SK-N-SH (cell line): ENCODE data around the gene ARMC9. TPM values are rescaled to one million over a fixed set of nuclear protein-coding genes. Genes with fewer than 3 reads are reported as not detected.

ENCODE experiments used
- CTCF ChIA-PET: fragments of 300-600, 350-600 bp; formaldehyde crosslinking; extraction: SDS; loops from one replicate; lab custom pipeline; 2021; lab: Yijun Ruan, JAX
- POLR2A ChIA-PET: fragments of 350-600 bp; sonication (Branson Sonifier 250); formaldehyde crosslinking; extraction: SDS; loops from one replicate; lab custom pipeline; 2020; ENCODE audit warnings: antibody characterized with exemption, inconsistent platforms; lab: Yijun Ruan, JAX
- DNase-seq: peaks from one replicate; pipeline ENCODE4 v3.0.0; 2012
- H2AFZ ChIP-seq: fragments of 200-600 bp; sonication (generic); 2 replicates; pipeline ENCODE4 v1.8.1; 2016; ENCODE audit warnings: antibody characterized with exemption, mild to moderate bottlenecking, low read depth
- H3F3A ChIP-seq: fragments of 200-600 bp; sonication (generic); replicated peaks from 2 replicates; pipeline ENCODE3; 2016; ENCODE audit warnings: antibody characterized with exemption, mild to moderate bottlenecking; ENCODE audit not compliant: insufficient read depth
- H3K27ac ChIP-seq, 2 experiments: fragments of 200-500 bp in 1 of 2; fragments of 200-600 bp in 1 of 2; sonication (Bioruptor generic) in 1 of 2; sonication (generic), shearing (Covaris generic) in 1 of 2; 2 replicates each; pipeline versions ENCODE4 v1.5.1 to v1.6.1; 2014 to 2016; ENCODE audit warnings: low read depth in 2 of 2, inconsistent platforms in 1 of 2, low read length in 1 of 2, mild to moderate bottlenecking in 1 of 2, mixed read lengths in 1 of 2
- H3K27me3 ChIP-seq: fragments of 200-600 bp; sonication (generic), shearing (Covaris generic); 2 replicates; pipeline ENCODE4 v1.6.1; 2016; ENCODE audit warnings: mixed run types; ENCODE audit not compliant: insufficient read depth
- H3K36me3 ChIP-seq, 2 experiments: fragments of 200-500 bp in 1 of 2; fragments of 200-600 bp in 1 of 2; sonication (Bioruptor generic) in 1 of 2; sonication (generic) in 1 of 2; replicated peaks in 1 of 2; 2 replicates each; pipeline versions ENCODE3 to v1.5.1; 2014 to 2016; ENCODE audit warnings: low read length in 1 of 2, mild to moderate bottlenecking in 1 of 2; ENCODE audit not compliant: insufficient read depth in 2 of 2, control insufficient read depth in 1 of 2
- H3K4me1 ChIP-seq, 2 experiments: fragments of 200-500 bp in 1 of 2; fragments of 200-600 bp in 1 of 2; sonication (Bioruptor generic) in 1 of 2; sonication (generic), shearing (Covaris generic) in 1 of 2; 2 replicates each; pipeline versions ENCODE4 v1.5.1 to v1.6.1; 2014 to 2016; ENCODE audit warnings: low read depth in 1 of 2, low read length in 1 of 2, mixed run types in 1 of 2; ENCODE audit not compliant: insufficient read depth in 2 of 2, control insufficient read depth in 1 of 2
- H3K4me2 ChIP-seq: fragments of 200-600 bp; sonication (generic), shearing (Covaris generic); 2 replicates; pipeline ENCODE4 v1.6.1; 2017; ENCODE audit warnings: mixed run types
- H3K4me3 ChIP-seq, 2 experiments: fragments of 200-500 bp in 1 of 2; fragments of 200-600 bp in 1 of 2; sonication (Bioruptor generic) in 1 of 2; sonication (generic), shearing (Covaris generic) in 1 of 2; 2 replicates each; pipeline versions ENCODE4 v1.5.1 to v1.8.1; 2014 to 2016; ENCODE audit warnings: low read depth in 2 of 2, inconsistent platforms in 1 of 2, low read length in 1 of 2, mild to moderate bottlenecking in 1 of 2, mixed read lengths in 1 of 2, moderate library complexity in 1 of 2
- H3K79me2 ChIP-seq: fragments of 200-600 bp; sonication (generic); 2 replicates; pipeline ENCODE4 v1.8.1; 2017; ENCODE audit warnings: mild to moderate bottlenecking; ENCODE audit not compliant: insufficient read depth
- H3K9ac ChIP-seq: fragments of 200-600 bp; sonication (generic); 2 replicates; pipeline ENCODE4 v1.6.1; 2017; ENCODE audit warnings: mixed run types
- H3K9me2 ChIP-seq: fragments of 200-600 bp; sonication (generic); 2 replicates; pipeline ENCODE4 v1.6.1; 2017; ENCODE audit warnings: mixed run types
- H3K9me3 ChIP-seq: fragments of 200-600 bp; sonication (generic); 2 replicates; pipeline ENCODE4 v1.6.1; 2017; ENCODE audit warnings: mixed run types, mild to moderate bottlenecking, moderate library complexity
- H4K20me1 ChIP-seq: fragments of 200-600 bp; sonication (generic); 2 replicates; pipeline ENCODE4 v1.6.1; 2017; ENCODE audit warnings: mild to moderate bottlenecking, mixed run types; ENCODE audit not compliant: insufficient read depth
- CTCF ChIP-seq: fragments of 200-600 bp; sonication (generic); IDR thresholded peaks from 2 replicates; pipeline ENCODE4 v1.6.1; 2017; ENCODE audit warnings: antibody characterized with exemption, mild to moderate bottlenecking, moderate library complexity
- ELF1 ChIP-seq: IDR thresholded peaks from 2 replicates; pipeline ENCODE4 v1.4.0; 2012
- FOXJ3 ChIP-seq: sonication (generic); formaldehyde crosslinking; IDR thresholded peaks from 2 replicates; pipeline ENCODE4 v1.5.1; 2020; ENCODE audit warnings: mild to moderate bottlenecking, missing genetic modification reagents
- IRF3 ChIP-seq: fragments of 150-350 bp; IDR thresholded peaks from 2 replicates; pipeline ENCODE4 v1.6.1; 2016; ENCODE audit warnings: mild to moderate bottlenecking, low read depth, low read length
- MEF2A ChIP-seq: IDR thresholded peaks from 2 replicates; pipeline ENCODE4 v1.4.0; 2012; ENCODE audit warnings: low read depth, borderline replicate concordance
- RXRA ChIP-seq: IDR thresholded peaks from 2 replicates; pipeline ENCODE4 v1.4.0; 2012; ENCODE audit warnings: low read depth, mild to moderate bottlenecking, borderline replicate concordance
- SIN3A ChIP-seq: IDR thresholded peaks from 2 replicates; pipeline ENCODE4 v1.6.1; 2012; ENCODE audit warnings: low read depth, mild to moderate bottlenecking, low read length, moderate library complexity, borderline replicate concordance
- ZBTB33 ChIP-seq: IDR thresholded peaks from 2 replicates; pipeline ENCODE4 v1.4.0; 2012; ENCODE audit warnings: low read depth, borderline replicate concordance
- WGBS: methylation state at CpG from one replicate; pipeline ENCODE4 v1.1.6; 2017; ENCODE audit warnings: low lambda C conversion rate; 5-methylcytosine and 5-hydroxymethylcytosine counted together
- polyA plus RNA-seq, 3 experiments: library from polyadenylated mRNA; depleted of rRNA; stranded (reverse); fragments of >200 nt; gene quantifications; 2 replicates each; pipeline ENCODE4 v1.2.3, GENCODE V29; 2012
- TF ChIP-seq, protein P1 (sequence below): IDR thresholded peaks from 2 replicates; pipeline ENCODE4 v1.6.1; 2012; ENCODE audit warnings: mild to moderate bottlenecking, low read depth, low read length, moderate library complexity

ARMC9 gene
- polyA plus RNA-seq, 1 of the 3 experiments (the other 2 are of a cell fraction): 25.3 TPM

DNA sequence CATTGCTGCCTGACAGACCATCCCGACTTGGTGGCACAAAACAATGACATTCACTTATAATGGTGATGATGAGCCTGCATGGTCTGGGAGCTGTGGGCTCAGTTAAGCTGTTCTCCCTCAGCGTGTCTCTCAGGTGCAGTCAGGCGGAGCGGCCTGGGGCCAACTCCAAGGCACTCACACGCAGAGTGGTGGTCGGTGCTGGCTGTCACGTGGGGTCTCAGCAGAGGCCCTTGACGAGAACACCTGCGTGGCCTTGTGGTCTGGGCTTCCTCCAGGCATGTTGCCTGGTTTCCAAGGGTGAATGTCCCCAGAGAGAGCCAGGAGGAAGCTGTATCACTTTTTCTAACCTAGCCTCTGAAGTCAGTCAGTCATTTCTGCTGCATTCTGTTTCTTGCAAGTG lies 29.8 kb downstream of the ARMC9 start:
- Histone ChIP-seq H3K27ac (peak overlapping the region in 1 of 2 experiments; percentile 20; a peak in 1 of 4 replicates), H3K9ac (no peak overlapping the region), H3K27me3 (no peaks in the 10 kb centered on the region), H3K4me3 (no peak overlapping the region), H4K20me1 (no peaks in the 10 kb centered on the region), H2AFZ (no peak overlapping the region), H3K9me3 (no peaks in the 10 kb centered on the region), H3F3A (peaks cover 7% of the 10 kb centered on the region), H3K79me2 (no peaks in the 10 kb centered on the region), H3K9me2 (no peaks in the 10 kb centered on the region), H3K4me2 (no peak overlapping the region), H3K4me1 (peaks cover 0 to 15% of the 10 kb centered on the region in 2 experiments; a peak in 2 of 4 replicates), H3K36me3 (peaks cover 17 to 25% of the 10 kb centered on the region in 2 experiments)
- POLR2A ChIA-PET: interaction anchor here (0.7 kb wide), 1 partner anchor 236 kb away, joined by 4 read pairs; no protein-coding TSS in a partner anchor
- WGBS: 100% methylated on average over 6 of the region's 9 CpGs
- TF ChIP-seq FOXJ3 (CRISPR knock-in tag) (no peak), CTCF (no peak), IRF3 (no peak), SIN3A (no peak), MEF2A (no peak), RXRA (no peak), ELF1 (no peak), ZBTB33 (no peak)
- TF ChIP-seq, protein P1, sequence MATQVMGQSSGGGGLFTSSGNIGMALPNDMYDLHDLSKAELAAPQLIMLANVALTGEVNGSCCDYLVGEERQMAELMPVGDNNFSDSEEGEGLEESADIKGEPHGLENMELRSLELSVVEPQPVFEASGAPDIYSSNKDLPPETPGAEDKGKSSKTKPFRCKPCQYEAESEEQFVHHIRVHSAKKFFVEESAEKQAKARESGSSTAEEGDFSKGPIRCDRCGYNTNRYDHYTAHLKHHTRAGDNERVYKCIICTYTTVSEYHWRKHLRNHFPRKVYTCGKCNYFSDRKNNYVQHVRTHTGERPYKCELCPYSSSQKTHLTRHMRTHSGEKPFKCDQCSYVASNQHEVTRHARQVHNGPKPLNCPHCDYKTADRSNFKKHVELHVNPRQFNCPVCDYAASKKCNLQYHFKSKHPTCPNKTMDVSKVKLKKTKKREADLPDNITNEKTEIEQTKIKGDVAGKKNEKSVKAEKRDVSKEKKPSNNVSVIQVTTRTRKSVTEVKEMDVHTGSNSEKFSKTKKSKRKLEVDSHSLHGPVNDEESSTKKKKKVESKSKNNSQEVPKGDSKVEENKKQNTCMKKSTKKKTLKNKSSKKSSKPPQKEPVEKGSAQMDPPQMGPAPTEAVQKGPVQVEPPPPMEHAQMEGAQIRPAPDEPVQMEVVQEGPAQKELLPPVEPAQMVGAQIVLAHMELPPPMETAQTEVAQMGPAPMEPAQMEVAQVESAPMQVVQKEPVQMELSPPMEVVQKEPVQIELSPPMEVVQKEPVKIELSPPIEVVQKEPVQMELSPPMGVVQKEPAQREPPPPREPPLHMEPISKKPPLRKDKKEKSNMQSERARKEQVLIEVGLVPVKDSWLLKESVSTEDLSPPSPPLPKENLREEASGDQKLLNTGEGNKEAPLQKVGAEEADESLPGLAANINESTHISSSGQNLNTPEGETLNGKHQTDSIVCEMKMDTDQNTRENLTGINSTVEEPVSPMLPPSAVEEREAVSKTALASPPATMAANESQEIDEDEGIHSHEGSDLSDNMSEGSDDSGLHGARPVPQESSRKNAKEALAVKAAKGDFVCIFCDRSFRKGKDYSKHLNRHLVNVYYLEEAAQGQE: no peak
- DNase-seq: no peak
- CTCF ChIA-PET: interaction anchor here (0.7 to 9.0 kb wide), 39 partner anchors 9 to 229 kb away, joined by 3 to 250 read pairs (median 9); no protein-coding TSS in a partner anchor
